Measurements from ENCODE around the gene VASP. TPM values are rescaled to one million over a fixed set of nuclear protein-coding genes. Genes with fewer than 3 reads are reported as not detected.

Gene VASP
- total and polyA plus RNA-seq, 9 of the 15 experiments (the other 6 are each of a cell fraction or from before 2014, with no cell fraction given) = 16.7 to 261 (median 112) TPM

GRCh38 chr19:45526971-45527370 is 19.7 kb downstream of the VASP start (continued):
- TF ChIP-seq ZNF318 (IDR thresholded peaks at IDR 0.05; ENCODE audit: borderline replicate concordance in 1 of 2, low read depth in 1 of 2) (no peak), IRF1 (CRISPR knock-in tag; IDR thresholded peaks at IDR 0.05; ENCODE audit: borderline replicate concordance) (no peak), ZNF699 (CRISPR knock-in tag; IDR thresholded peaks at IDR 0.05; ENCODE audit: insufficient replicate concordance) (no peak), EWSR1 (IDR thresholded peaks at IDR 0.05; ENCODE audit: borderline replicate concordance, low read depth, partially characterized antibody) (no peak), NRF1 (conservative IDR thresholded peaks at IDR 0.05 in 1 of 2, IDR thresholded peaks at IDR 0.05 in 1 of 2) (no peak), POLR2G (IDR thresholded peaks at IDR 0.05; ENCODE audit: low read depth, low read length) (peak; percentile 41; the same call in 1 of the 2 replicates), ZNF121 (CRISPR knock-in tag; conservative IDR thresholded peaks at IDR 0.05) (no peak), NFXL1 (CRISPR knock-in tag; IDR thresholded peaks at IDR 0.05) (no peak), MTA1 (IDR thresholded peaks at IDR 0.05; ENCODE audit: borderline replicate concordance) (no peak)

Measured in K562 (cell line).